Measurements from ENCODE around the gene RELN. TPM values are rescaled to one million over a fixed set of nuclear protein-coding genes. Genes with fewer than 3 reads are reported as not detected.

The RELN gene
- total RNA-seq, 6 donors from 2014 or later = 1.1 to 3.6 (median 2.6) TPM; not detected in 1

DNA sequence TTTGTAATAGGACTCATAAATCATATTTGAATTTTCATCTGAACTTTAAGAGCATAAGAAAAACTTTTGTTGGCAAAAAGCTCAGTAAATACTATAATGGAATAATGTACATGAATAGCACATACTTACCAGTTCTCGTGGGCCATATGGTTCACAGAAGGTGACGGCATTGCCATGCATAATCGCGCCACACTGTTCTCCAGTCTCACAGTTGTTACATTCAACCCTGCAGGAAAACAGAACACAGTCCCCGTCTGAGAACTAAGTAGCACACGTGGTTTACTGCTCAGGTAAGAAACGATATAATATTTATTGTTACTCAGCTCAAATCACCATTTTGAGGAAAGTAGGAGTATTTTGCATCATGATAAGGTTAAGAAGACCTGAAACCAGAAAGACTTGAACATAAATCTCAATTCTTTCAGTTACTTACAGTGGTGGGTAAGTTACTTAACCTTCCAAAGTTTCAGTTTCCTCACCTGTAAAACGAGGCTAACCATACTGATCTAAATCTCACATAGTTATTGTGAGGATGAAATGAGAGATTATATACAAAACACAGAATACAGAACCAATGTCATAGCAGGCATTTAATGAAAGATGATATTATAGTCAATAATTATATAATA is 261.4 kb downstream of the RELN start:
- Histone ChIP-seq H3K4me1 (no peaks in the 10 kb centered on the region), H3K27me3 (no peaks in the 10 kb centered on the region), H3K36me3 (no peaks in the 10 kb centered on the region), H3K4me3 (no peak overlapping the region), H3K9me3 (no peaks in the 10 kb centered on the region), H3K27ac (no peak overlapping the region)
- no peak for DNase-seq
- WGBS, 2 donors = 78 to 86% methylated on average over 8 of the region's 8 CpGs
- ATAC-seq (ENCODE audit: low FRiP score in 2 of 2) = no peak
- TF ChIP-seq EP300 (IDR thresholded peaks at IDR 0.05) = no peak
- TF ChIP-seq, protein P1, sequence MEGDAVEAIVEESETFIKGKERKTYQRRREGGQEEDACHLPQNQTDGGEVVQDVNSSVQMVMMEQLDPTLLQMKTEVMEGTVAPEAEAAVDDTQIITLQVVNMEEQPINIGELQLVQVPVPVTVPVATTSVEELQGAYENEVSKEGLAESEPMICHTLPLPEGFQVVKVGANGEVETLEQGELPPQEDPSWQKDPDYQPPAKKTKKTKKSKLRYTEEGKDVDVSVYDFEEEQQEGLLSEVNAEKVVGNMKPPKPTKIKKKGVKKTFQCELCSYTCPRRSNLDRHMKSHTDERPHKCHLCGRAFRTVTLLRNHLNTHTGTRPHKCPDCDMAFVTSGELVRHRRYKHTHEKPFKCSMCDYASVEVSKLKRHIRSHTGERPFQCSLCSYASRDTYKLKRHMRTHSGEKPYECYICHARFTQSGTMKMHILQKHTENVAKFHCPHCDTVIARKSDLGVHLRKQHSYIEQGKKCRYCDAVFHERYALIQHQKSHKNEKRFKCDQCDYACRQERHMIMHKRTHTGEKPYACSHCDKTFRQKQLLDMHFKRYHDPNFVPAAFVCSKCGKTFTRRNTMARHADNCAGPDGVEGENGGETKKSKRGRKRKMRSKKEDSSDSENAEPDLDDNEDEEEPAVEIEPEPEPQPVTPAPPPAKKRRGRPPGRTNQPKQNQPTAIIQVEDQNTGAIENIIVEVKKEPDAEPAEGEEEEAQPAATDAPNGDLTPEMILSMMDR (IDR thresholded peaks at IDR 0.05) = no peak
- TF ChIP-seq POLR2AphosphoS5 (IDR thresholded peaks at IDR 0.05) = no peak
- TF ChIP-seq POLR2A (IDR thresholded peaks at IDR 0.05) = no peak

DNA sequence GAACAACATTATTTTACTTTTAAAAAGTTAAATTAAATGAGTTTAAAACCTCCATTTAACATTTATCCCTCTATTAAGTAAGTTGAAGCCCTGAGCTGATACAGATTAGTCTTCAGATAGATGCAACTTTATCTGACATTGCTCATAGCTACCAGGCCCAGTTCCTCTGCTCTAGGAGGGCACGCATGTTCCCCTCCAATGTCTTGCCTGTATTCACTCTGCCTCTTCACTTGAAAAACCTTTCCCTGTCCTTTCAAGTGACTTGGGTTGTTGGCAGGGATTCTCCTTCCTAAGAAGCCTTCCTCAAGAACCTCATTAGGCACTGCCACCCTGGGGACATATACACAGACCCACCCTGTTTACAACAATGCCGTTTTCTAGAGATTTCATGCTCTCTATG is 270.4 kb downstream of the RELN start:
- no peaks in the 10 kb centered on the region for H3K27me3 ChIP-seq
- no peak for ATAC-seq (ENCODE audit: low FRiP score in 2 of 2)
- no peak overlapping the region for H3K27ac ChIP-seq
- no peaks in the 10 kb centered on the region for H3K36me3 ChIP-seq
- TF ChIP-seq, protein P1 (IDR thresholded peaks at IDR 0.05) = no peak
- TF ChIP-seq POLR2A (IDR thresholded peaks at IDR 0.05) (no peak), EP300 (IDR thresholded peaks at IDR 0.05) (no peak), POLR2AphosphoS5 (IDR thresholded peaks at IDR 0.05) (no peak)
- no peaks in the 10 kb centered on the region for H3K4me1 ChIP-seq
- no peak for DNase-seq
- 60 to 61% methylated on average over 2 of the region's 2 CpGs for WGBS, 2 donors
- H3K4me3 ChIP-seq = no peak overlapping the region
- H3K9me3 ChIP-seq = no peaks in the 10 kb centered on the region

DNA sequence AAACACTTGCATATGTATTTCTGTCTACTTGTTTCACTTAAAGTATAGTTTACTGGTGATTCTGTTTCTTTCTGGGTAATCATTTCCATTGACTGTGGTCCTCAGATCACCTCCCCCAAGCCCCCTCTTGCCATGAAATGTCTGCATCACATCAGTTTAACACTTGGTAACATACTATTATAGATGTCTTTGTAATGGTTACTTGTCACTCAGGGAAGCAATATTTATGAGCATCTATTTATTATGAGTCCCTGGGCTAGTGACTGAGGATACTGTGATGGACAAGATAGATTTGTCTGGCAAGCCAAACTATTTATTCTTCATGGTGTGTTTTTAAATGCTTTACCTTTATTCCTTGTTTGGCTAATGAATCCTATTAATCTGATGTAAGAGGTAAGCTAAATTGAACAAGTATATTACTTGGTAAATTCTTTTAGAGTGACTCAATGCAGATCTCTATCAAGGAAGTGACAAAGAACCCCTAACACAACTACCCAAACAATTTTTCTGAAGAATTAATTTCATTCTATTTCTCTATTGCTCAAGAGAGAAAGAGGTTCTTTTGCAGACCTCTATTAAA is 270.9 kb downstream of the RELN start:
- H3K36me3 ChIP-seq = no peaks in the 10 kb centered on the region
- DNase-seq (no peak), ATAC-seq (ENCODE audit: low FRiP score in 2 of 2) (no peak)
- no peaks in the 10 kb centered on the region for H3K4me1 ChIP-seq
- no peaks in the 10 kb centered on the region for H3K27me3 ChIP-seq
- no peak overlapping the region for H3K27ac ChIP-seq
- no peak overlapping the region for H3K4me3 ChIP-seq
- no peak for TF ChIP-seq EP300 (IDR thresholded peaks at IDR 0.05)
- no peak for TF ChIP-seq POLR2AphosphoS5 (IDR thresholded peaks at IDR 0.05)
- no peak for TF ChIP-seq POLR2A (IDR thresholded peaks at IDR 0.05)
- TF ChIP-seq, protein P1 (IDR thresholded peaks at IDR 0.05) = no peak
- no peaks in the 10 kb centered on the region for H3K9me3 ChIP-seq

DNA sequence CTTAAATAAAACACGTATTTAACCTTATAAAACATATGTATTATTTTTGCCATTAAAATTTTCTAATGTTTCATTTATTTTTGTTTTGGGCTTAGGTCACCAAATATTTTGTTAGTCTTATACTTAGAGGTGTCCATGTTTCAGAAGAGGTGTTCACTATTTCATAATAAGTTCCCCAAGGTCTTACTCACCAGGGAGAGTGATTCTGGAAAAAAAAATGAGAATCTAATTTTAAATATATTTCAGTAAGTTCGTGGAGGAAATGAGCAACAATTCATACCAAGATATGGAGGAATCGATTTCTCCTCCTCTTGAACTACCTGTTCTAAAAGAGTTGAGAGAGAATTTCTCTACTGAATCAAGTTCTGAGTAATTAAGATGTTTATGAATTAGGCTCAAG is 271.9 kb downstream of the RELN start:
- Histone ChIP-seq H3K36me3 (no peaks in the 10 kb centered on the region), H3K27ac (no peak overlapping the region), H3K4me1 (no peaks in the 10 kb centered on the region), H3K27me3 (no peaks in the 10 kb centered on the region), H3K9me3 (no peaks in the 10 kb centered on the region), H3K4me3 (no peak overlapping the region)
- WGBS, 2 donors = 77 to 80% methylated on average over 3 of the region's 3 CpGs
- TF ChIP-seq POLR2AphosphoS5 (IDR thresholded peaks at IDR 0.05) (no peak), EP300 (IDR thresholded peaks at IDR 0.05) (no peak), POLR2A (IDR thresholded peaks at IDR 0.05) (no peak)
- TF ChIP-seq, protein P1 (IDR thresholded peaks at IDR 0.05) = no peak
- ATAC-seq (ENCODE audit: low FRiP score in 2 of 2) (no peak), DNase-seq (no peak)
